GM10266 (cell line): Measurements from ENCODE around the gene ZNF157.

Experiments used
- DNase-seq: peaks from one replicate; pipeline ENCODE4 v3.0.0; 2012; ENCODE audit errors: extremely low spot score
- TF ChIP-seq, protein P1 (sequence below): IDR thresholded peaks from 2 replicates; pipeline ENCODE4 v1.5.1; 2012; ENCODE audit warnings: mild to moderate bottlenecking, low read depth; ENCODE audit not compliant: control insufficient read depth, insufficient read depth; ENCODE audit errors: missing control alignments

Gene ZNF157

DNA sequence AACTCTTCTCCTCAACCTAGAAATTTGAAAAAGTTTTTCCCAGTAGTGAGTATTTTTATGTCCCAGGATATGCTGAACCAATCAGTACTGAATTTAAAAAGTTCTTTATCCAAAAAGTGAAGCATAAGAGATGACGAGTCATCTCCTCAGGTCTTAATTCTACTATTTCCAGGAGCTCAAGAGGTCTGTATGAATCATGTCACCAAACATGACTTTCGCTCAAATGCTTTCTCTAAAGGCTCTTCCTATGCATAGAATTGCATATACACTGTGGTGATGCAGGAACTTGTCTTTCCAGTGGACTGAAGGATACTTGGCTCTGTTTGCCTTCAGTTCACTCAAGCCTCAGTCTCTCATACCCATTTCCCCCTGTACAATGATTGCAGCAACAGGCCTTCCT lies 76.6 kb downstream of the ZNF157 start:
- no peak for DNase-seq
- TF ChIP-seq, protein P1, sequence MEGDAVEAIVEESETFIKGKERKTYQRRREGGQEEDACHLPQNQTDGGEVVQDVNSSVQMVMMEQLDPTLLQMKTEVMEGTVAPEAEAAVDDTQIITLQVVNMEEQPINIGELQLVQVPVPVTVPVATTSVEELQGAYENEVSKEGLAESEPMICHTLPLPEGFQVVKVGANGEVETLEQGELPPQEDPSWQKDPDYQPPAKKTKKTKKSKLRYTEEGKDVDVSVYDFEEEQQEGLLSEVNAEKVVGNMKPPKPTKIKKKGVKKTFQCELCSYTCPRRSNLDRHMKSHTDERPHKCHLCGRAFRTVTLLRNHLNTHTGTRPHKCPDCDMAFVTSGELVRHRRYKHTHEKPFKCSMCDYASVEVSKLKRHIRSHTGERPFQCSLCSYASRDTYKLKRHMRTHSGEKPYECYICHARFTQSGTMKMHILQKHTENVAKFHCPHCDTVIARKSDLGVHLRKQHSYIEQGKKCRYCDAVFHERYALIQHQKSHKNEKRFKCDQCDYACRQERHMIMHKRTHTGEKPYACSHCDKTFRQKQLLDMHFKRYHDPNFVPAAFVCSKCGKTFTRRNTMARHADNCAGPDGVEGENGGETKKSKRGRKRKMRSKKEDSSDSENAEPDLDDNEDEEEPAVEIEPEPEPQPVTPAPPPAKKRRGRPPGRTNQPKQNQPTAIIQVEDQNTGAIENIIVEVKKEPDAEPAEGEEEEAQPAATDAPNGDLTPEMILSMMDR: no peak

DNA sequence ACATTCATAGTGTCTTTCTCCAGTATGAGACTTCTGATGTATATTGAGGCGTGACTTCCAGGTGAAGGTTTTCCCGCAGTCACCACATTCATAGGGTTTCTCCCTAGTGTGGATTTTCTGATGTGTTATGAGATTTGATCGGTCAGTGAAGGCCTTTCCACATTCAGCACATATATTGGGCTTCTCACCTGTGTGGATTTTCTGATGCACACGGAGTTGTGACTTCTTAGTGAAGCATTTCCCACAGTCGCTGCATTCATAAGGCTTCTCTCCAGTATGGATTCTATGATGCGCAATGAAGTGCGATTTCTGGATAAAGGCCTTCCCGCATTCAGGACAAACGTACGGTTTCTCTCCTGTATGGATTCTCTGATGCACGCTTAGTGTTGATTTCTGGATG lies 77.2 kb downstream of the ZNF157 start:
- TF ChIP-seq, protein P1: no peak

DNA sequence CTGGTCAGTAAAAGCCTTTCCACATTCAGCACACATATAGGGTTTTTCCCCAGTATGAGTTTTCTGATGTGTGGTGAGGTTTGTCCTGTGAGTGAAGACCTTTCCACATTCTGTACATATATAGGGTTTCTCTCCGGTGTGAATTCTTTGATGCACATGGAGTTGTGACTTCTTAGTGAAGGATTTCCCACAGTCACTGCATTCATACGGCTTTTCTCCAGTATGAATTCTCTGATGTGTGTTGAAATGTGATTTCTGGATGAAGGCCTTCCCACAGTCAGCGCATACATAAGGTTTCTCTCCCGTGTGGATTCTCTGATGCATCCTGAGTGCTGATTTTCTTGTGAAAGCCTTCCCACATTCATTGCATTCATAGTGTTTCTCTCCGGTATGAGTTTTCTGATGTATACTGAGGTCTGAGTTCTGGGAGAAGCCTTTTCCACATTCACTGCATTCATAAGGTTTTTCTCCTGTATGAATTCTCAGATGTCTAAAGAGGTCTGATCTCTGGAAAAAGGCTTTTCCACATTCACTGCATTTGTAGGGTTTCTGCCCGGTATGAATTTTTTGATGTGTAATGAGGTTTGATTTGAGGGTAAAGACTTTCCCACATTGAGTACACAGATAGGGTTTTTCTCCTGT lies 77.9 kb downstream of the ZNF157 start:
- TF ChIP-seq, protein P1: no peak
- no peak for DNase-seq

More for the DNA sequence above, 77.2 kb downstream of the ZNF157 start:
- no peak for DNase-seq

DNA sequence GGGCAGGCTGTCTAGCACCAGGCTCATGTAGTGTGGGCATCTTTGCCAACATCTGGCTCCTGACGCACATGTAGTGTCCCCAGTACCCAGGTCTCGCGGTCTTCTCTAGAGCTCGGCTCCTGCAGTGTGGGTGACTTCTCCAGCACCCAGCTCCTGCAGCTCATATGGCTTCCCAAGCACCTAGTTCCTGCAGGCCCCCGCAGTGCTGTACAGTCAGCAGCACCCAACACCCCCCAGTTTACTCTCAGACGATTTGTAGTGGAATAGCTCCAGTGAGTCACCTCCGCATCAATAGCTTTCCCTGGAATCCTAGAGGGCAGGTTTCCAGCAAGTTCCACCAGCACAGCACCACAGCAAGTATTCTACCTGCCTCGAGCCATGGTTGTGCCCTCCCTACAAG lies 81.7 kb downstream of the ZNF157 start:
- TF ChIP-seq, protein P1: no peak
- no peak for DNase-seq

DNA sequence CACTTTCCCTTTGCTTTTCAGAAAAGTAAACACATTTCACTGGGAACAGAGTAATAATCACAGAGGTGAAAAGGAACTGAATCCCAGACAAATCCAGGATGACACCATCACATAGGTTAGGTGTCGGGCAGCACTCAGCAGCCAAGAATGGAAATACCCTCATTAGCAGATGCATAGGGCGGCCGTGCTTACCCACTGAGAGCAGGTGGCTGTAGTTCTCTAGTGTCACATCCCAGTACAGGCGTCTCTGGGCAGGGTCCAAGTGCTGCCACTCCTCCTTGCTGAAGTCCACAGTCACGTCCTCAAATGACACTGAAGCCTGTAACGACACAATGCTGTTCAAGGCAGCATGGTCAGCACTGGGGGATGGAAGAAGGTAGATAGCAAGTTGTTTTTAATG lies 85.7 kb downstream of the ZNF157 start:
- TF ChIP-seq, protein P1: no peak
- DNase-seq: no peak

DNA sequence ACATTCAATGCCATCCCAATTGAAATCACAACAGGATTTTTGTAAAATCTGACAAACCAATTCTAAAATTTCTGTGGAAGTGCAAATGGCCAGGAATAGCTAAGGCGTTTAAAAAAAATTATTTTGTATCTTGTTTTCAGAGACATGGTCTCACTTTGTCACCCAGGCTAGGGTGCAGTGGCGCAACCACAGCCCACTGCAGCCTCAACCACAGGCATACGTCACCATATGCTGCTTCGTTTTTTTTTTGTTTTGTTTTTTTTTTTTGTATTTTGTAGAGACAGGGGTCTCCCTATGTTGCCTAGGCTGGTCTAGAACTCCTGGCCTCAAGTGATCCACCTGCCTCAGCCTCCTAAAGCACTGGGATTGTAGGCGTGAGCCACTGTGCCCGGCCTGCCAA lies 88.2 kb downstream of the ZNF157 start:
- TF ChIP-seq, protein P1: no peak

DNA sequence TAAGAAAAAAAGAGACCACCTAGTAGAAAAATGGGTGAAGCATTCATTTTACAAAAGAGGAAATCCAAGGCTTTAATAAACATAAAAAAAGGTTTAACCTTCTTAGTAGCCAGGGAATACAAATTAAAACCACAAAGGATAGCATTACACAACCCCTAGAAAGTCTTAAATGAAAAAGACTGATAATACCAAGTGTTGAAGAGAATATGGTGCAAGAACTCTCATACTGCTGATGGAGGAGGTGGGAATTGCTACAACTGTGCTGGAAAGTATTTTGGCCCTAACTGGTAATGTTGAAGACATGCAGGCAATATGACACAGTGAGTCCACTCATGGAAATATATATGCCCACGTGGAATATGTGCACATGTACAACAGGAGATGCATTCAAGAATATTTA lies 90.2 kb downstream of the ZNF157 start:
- TF ChIP-seq, protein P1: no peak
- DNase-seq: no peak

More for the DNA sequence above, 88.2 kb downstream of the ZNF157 start:
- no peak for DNase-seq
